GM19463 (cell line): Measurements from ENCODE around the gene BCOR.

Source experiments
- ATAC-seq: cut with Tn5 transposase; IDR thresholded peaks from one replicate; pipeline ENCODE4 v1.9.1; 2021; ENCODE audit warnings: mild to moderate bottlenecking, moderate library complexity; ENCODE audit not compliant: unreplicated experiment

The BCOR gene

GRCh38 chrX:40097504-40098263 lies at the start of gene BCOR:
BCOR (minus strand) TSS chrX:40097958; CDS start chrX:40077929, 20,029 bp downstream.
- ATAC-seq: no peak

GRCh38 chrX:40147126-40147952 lies 49.6 kb upstream of the BCOR start:
- no peak for ATAC-seq

- no peak for ATAC-seq
Measured at GRCh38 chrX:40146262-40147125, 48.7 kb upstream of the BCOR start.

GRCh38 chrX:40145923-40146261 lies 48.1 kb upstream of the BCOR start:
- no peak for ATAC-seq

GRCh38 chrX:40145001-40145922 lies 47.5 kb upstream of the BCOR start:
- ATAC-seq: no peak

- no peak for ATAC-seq
Measured at GRCh38 chrX:40144576-40144975, 46.8 kb upstream of the BCOR start.

- ATAC-seq: no peak
Measured at GRCh38 chrX:40143987-40144386, 46.2 kb upstream of the BCOR start.

- ATAC-seq: no peak
Measured at GRCh38 chrX:40143001-40143400, 45.2 kb upstream of the BCOR start.

GRCh38 chrX:40142417-40142816 lies 44.7 kb upstream of the BCOR start:
- no peak for ATAC-seq

GRCh38 chrX:40140706-40141499 lies 43.1 kb upstream of the BCOR start:
- ATAC-seq: no peak

- ATAC-seq: no peak
Measured at GRCh38 chrX:40132751-40133150, 35.0 kb upstream of the BCOR start.

GRCh38 chrX:40131654-40132337 lies 34.0 kb upstream of the BCOR start:
- no peak for ATAC-seq

- no peak for ATAC-seq
Measured at GRCh38 chrX:40130207-40130606, 32.4 kb upstream of the BCOR start.

- peak; percentile 54 for ATAC-seq
Measured at GRCh38 chrX:40127052-40127451, 29.3 kb upstream of the BCOR start.

GRCh38 chrX:40122487-40122886 lies 24.7 kb upstream of the BCOR start:
- ATAC-seq: no peak

GRCh38 chrX:40121618-40122017 lies 23.9 kb upstream of the BCOR start:
- no peak for ATAC-seq

- ATAC-seq: no peak
Measured at GRCh38 chrX:40120838-40121580, 23.3 kb upstream of the BCOR start.

GRCh38 chrX:40117715-40118285 lies 20.0 kb upstream of the BCOR start:
- ATAC-seq: no peak
